ENCODE results near the gene PRKCB.

DNA sequence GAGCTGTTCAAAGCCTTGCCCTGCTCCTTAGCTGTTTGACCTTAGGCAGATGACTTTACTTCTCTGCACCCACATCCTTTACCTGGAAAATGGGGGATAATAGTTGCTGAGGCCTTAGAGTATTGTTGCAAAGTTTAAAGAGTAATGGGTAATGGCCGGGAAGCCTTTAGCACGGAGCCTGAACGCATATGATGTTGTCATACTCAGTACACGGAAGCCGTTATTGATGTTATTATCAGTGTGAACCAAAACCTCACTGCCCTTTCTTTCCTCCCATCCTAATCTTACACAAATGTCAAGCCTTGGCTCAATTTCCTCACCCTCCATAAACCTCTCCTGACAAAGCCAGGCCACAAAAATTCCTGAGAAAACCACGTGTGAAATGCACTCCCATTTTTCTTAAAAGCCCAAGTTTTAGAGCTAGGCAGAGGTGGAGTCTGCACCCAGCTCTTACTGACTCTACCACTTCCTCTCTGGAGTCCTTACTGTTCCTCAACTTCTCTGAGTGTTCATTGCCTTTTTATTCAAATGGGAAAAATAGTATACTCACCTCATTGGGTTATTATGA, 353.1 kb downstream of the PRKCB start:
- no peak for TF ChIP-seq POLR2A (IDR thresholded peaks at IDR 0.05; ENCODE audit: low read depth, low read length)
- no peak for TF ChIP-seq TAF1 (IDR thresholded peaks at IDR 0.05; ENCODE audit: borderline replicate concordance, low read depth, low read length)
